ENCODE data around the gene PLCB3. TPM values are rescaled to one million over a fixed set of nuclear protein-coding genes. Genes with fewer than 3 reads are reported as not detected.

Gene PLCB3
- total and polyA plus RNA-seq, 2 of the 13 experiments (the other 11 are each of a cell fraction or from before 2014, with no cell fraction given) = 7.5 to 13.8 TPM

GRCh38 chr11:64304316-64305072, 53.2 kb downstream of the PLCB3 start (continued):
- TF ChIP-seq GLMP (CRISPR knock-in tag; IDR thresholded peaks at IDR 0.05; ENCODE audit: borderline replicate concordance) = no peak
- no peak for TF ChIP-seq RORA (CRISPR knock-in tag; IDR thresholded peaks at IDR 0.05)
- TF ChIP-seq ATF7-NPFF (CRISPR knock-in tag; IDR thresholded peaks at IDR 0.05; ENCODE audit: low read depth) = no peak
- TF ChIP-seq ZNF607 (CRISPR knock-in tag; IDR thresholded peaks at IDR 0.05; ENCODE audit: borderline replicate concordance) = no peak; the same call in 1 of the 2 replicates
- TF ChIP-seq MBD4 (IDR thresholded peaks at IDR 0.05; ENCODE audit: borderline replicate concordance, low read length) = no peak
- TF ChIP-seq ZBTB39 (CRISPR knock-in tag; IDR thresholded peaks at IDR 0.05) = no peak
- TF ChIP-seq GPBP1L1 (CRISPR knock-in tag; IDR thresholded peaks at IDR 0.05) = no peak
- TF ChIP-seq ZNF646 (CRISPR knock-in tag; IDR thresholded peaks at IDR 0.05) = no peak
- no peak for TF ChIP-seq ZMAT5 (CRISPR knock-in tag; IDR thresholded peaks at IDR 0.05; ENCODE audit: borderline replicate concordance, low read depth)
- no peak for TF ChIP-seq RFX3 (CRISPR knock-in tag; IDR thresholded peaks at IDR 0.05)
- TF ChIP-seq SRSF4 (IDR thresholded peaks at IDR 0.05; ENCODE audit: low read depth, low read length, poor library complexity, severe bottlenecking) = no peak
- TF ChIP-seq ZNF33A (CRISPR knock-in tag; IDR thresholded peaks at IDR 0.05; ENCODE audit: borderline replicate concordance) = no peak
- TF ChIP-seq CEBPB (IDR thresholded peaks at IDR 0.05; ENCODE audit: borderline replicate concordance, low read depth, low read length) = no peak
